ENCODE measurements around the gene SORCS3. TPM values are rescaled to one million over a fixed set of nuclear protein-coding genes. Genes with fewer than 3 reads are reported as not detected.

The SORCS3 gene
- total RNA-seq, 1 donor from 2014 or later = 2.0 TPM

DNA sequence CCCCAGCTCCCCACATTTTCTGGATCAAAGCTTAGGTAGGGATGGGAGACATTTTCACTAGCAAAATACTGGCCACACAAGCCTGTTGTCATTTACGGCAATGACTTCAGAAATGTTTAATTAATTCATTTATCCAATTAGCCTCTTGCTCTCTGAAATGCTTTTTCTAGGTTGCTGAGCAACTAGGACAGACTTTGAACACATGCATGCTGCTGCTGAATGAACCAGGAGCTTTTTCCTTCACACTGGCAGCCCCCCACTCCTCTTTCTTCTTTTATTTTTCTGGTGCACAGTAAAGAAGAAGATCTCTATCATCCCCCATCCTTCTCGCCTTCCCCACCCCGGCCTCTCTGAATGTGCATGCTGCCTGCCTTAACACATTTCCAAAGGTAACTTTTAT is 22.5 kb downstream of the SORCS3 start:
- peak overlapping the region; percentile 31 for H3K27ac Mint-ChIP-seq (ENCODE audit: unreplicated experiment)
- no peak for DNase-seq
- no peaks in the 10 kb centered on the region for H3K4me1 Mint-ChIP-seq (ENCODE audit: low read depth, unreplicated experiment)
- peaks cover 2% of the 10 kb centered on the region for H3K9me3 Mint-ChIP-seq (ENCODE audit: unreplicated experiment)
- TF ChIP-seq, protein P1, sequence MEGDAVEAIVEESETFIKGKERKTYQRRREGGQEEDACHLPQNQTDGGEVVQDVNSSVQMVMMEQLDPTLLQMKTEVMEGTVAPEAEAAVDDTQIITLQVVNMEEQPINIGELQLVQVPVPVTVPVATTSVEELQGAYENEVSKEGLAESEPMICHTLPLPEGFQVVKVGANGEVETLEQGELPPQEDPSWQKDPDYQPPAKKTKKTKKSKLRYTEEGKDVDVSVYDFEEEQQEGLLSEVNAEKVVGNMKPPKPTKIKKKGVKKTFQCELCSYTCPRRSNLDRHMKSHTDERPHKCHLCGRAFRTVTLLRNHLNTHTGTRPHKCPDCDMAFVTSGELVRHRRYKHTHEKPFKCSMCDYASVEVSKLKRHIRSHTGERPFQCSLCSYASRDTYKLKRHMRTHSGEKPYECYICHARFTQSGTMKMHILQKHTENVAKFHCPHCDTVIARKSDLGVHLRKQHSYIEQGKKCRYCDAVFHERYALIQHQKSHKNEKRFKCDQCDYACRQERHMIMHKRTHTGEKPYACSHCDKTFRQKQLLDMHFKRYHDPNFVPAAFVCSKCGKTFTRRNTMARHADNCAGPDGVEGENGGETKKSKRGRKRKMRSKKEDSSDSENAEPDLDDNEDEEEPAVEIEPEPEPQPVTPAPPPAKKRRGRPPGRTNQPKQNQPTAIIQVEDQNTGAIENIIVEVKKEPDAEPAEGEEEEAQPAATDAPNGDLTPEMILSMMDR (IDR thresholded peaks at IDR 0.05; ENCODE audit: partially characterized antibody, unreplicated experiment) = no peak
- no peaks in the 10 kb centered on the region for H3K36me3 Mint-ChIP-seq (ENCODE audit: unreplicated experiment)
- H3K4me3 Mint-ChIP-seq (ENCODE audit: unreplicated experiment) = no peak overlapping the region
- H3K27me3 Mint-ChIP-seq (ENCODE audit: unreplicated experiment) = peaks cover 5% of the 10 kb centered on the region

DNA sequence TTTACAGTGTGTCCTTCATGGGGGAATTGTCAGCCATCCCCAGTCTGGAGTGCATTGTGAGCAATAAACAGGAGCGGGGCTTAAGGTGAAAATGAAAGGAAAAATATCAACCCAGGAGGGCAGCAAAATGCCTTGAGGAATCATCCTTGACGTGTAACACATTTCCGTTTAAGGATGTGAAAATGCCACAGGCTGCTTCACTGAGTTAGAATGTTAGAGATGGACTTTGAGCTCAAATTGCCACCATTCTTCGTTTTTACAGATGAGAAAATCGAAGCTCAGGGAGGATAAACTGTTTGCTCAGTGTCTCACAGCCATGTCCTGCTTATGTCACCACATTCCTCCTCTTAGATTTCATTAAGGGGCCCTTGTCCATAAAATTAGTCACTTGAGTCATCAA is 23.1 kb downstream of the SORCS3 start:
- Mint-ChIP-seq H3K4me1 (ENCODE audit: low read depth, unreplicated experiment) (no peaks in the 10 kb centered on the region), H3K27me3 (ENCODE audit: unreplicated experiment) (peaks cover 5% of the 10 kb centered on the region), H3K27ac (ENCODE audit: unreplicated experiment) (no peak overlapping the region), H3K9me3 (ENCODE audit: unreplicated experiment) (peaks cover 2% of the 10 kb centered on the region), H3K36me3 (ENCODE audit: unreplicated experiment) (no peaks in the 10 kb centered on the region), H3K4me3 (ENCODE audit: unreplicated experiment) (no peak overlapping the region)
- TF ChIP-seq, protein P1 (IDR thresholded peaks at IDR 0.05; ENCODE audit: partially characterized antibody, unreplicated experiment) = no peak
- DNase-seq = no peak

DNA sequence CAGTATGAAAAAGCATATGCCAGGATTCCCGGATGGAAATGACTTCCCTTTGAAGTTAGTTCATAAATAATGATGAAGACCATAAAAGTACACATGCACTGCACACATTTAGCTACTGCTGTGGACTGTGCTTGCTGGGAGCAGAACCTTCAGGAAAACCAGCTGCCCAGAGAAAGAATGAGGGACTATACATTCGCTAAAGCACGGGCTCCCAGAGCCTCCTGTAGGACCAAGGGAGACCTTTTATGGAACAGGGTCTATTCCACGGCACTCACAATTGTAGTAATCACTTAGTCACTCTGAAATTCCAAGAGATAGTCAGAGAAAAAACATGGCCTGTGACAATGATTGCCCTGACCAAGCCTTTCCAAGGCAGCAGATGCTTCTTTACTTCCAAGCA is 24.1 kb downstream of the SORCS3 start:
- TF ChIP-seq, protein P1 (IDR thresholded peaks at IDR 0.05; ENCODE audit: partially characterized antibody, unreplicated experiment) = no peak
- no peak for DNase-seq
- Mint-ChIP-seq H3K4me3 (ENCODE audit: unreplicated experiment) (no peak overlapping the region), H3K9me3 (ENCODE audit: unreplicated experiment) (peaks cover 2% of the 10 kb centered on the region), H3K27ac (ENCODE audit: unreplicated experiment) (no peak overlapping the region), H3K4me1 (ENCODE audit: low read depth, unreplicated experiment) (no peaks in the 10 kb centered on the region), H3K36me3 (ENCODE audit: unreplicated experiment) (no peaks in the 10 kb centered on the region), H3K27me3 (ENCODE audit: unreplicated experiment) (peaks cover 5% of the 10 kb centered on the region)

DNA sequence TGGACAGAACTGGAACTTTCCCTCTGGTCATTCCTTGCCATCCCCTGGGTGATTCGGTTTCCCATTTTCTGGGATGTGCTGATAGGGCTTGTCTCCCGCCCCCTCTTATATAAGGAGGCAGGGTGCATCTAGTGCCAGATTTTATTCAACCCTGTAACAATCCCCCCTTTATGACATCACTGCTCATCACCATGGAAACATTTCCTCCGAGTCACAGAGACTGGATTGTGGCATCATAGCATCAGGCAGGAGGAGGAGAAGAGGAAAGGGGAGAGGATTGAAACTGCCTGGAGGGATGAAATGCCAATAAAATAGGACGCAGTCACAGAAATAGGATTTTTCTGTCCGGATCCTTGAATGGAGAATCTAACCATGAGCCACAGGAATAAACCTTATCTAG is 25.0 kb downstream of the SORCS3 start:
- DNase-seq = no peak
- Mint-ChIP-seq H3K4me3 (ENCODE audit: unreplicated experiment) (no peak overlapping the region), H3K4me1 (ENCODE audit: low read depth, unreplicated experiment) (no peaks in the 10 kb centered on the region), H3K36me3 (ENCODE audit: unreplicated experiment) (no peaks in the 10 kb centered on the region), H3K9me3 (ENCODE audit: unreplicated experiment) (peaks cover 2% of the 10 kb centered on the region), H3K27me3 (ENCODE audit: unreplicated experiment) (peaks cover 5% of the 10 kb centered on the region), H3K27ac (ENCODE audit: unreplicated experiment) (no peak overlapping the region)
- TF ChIP-seq, protein P1 (IDR thresholded peaks at IDR 0.05; ENCODE audit: partially characterized antibody, unreplicated experiment) = no peak

DNA sequence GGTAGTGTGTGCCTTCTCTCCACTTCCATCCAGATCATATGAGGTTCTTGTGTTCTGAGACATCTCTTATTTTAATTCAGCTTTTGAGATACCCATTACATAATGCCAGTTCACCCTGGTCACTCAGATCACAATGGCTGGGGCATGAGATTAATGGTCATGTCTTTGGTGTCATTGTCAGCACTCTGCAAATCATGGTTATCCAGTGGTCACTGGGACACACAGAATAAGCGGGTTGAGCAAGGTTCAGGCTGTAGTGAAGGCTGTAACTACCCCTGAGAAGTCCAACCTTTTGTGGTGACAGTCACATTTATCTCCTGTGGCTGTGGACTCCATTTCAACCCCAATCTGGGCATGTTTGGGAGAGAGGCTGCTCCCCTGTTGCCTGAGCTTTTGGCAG is 35.8 kb downstream of the SORCS3 start:
- H3K27ac Mint-ChIP-seq (ENCODE audit: unreplicated experiment) = no peak overlapping the region
- no peak overlapping the region for H3K4me3 Mint-ChIP-seq (ENCODE audit: unreplicated experiment)
- peaks cover 5% of the 10 kb centered on the region for H3K27me3 Mint-ChIP-seq (ENCODE audit: unreplicated experiment)
- no peaks in the 10 kb centered on the region for H3K36me3 Mint-ChIP-seq (ENCODE audit: unreplicated experiment)
- H3K9me3 Mint-ChIP-seq (ENCODE audit: unreplicated experiment) = peaks cover 3% of the 10 kb centered on the region
- H3K4me1 Mint-ChIP-seq (ENCODE audit: low read depth, unreplicated experiment) = no peaks in the 10 kb centered on the region
- TF ChIP-seq, protein P1 (IDR thresholded peaks at IDR 0.05; ENCODE audit: partially characterized antibody, unreplicated experiment) = no peak
- no peak for DNase-seq
